ENCODE measurements around the gene NTRK1. TPM values are rescaled to one million over a fixed set of nuclear protein-coding genes. Genes with fewer than 3 reads are reported as not detected.

NTRK1 gene
- total RNA-seq, 1 experiment from 2014 or later = 0.89 TPM

- POLR2A ChIA-PET = no interaction called here
- CTCF ChIA-PET = no interaction called here
- Histone ChIP-seq H2AFZ (ENCODE audit: low read depth, low read length, poor library complexity, severe bottlenecking) (no peak overlapping the region), H3K9me2 (ENCODE audit: insufficient read depth) (no peaks in the 10 kb centered on the region), H3K79me2 (ENCODE audit: insufficient read depth, low read length) (no peaks in the 10 kb centered on the region), H3K4me1 (ENCODE audit: control insufficient read depth in 1 of 2, insufficient read depth in 2 of 2, low read length in 2 of 2) (peaks cover 0 to 11% of the 10 kb centered on the region in 2 experiments; a peak in 2 of 4 replicates), H3K4me2 (ENCODE audit: low read length) (no peak overlapping the region), H3K4me3 (replicated peaks in 1 of 2; ENCODE audit: low read depth in 1 of 2, low read length in 2 of 2) (no peak overlapping the region), H3K9ac (ENCODE audit: low read length) (no peak overlapping the region), H3K27ac (ENCODE audit: low read depth, low read length) (no peak overlapping the region), H3K9me3 (ENCODE audit: control insufficient read depth in 1 of 2, insufficient read depth in 1 of 2, low read depth in 1 of 2, low read length in 2 of 2) (no peaks in the 10 kb centered on the region), H3K27me3 (ENCODE audit: insufficient read depth, low read length) (peaks cover 3% of the 10 kb centered on the region; the same call in 1 of the 2 replicates), H3K36me3 (ENCODE audit: control insufficient read depth in 1 of 2, insufficient read depth in 2 of 2, low read length in 2 of 2) (no peaks in the 10 kb centered on the region), H4K20me1 (ENCODE audit: insufficient read depth) (no peaks in the 10 kb centered on the region)
- intact Hi-C loops (cut with micrococcal nuclease) = no loop called here
- RAD21 ChIA-PET (ENCODE audit: low non-redundant PET in 1 of 2, low total read pairs in 2 of 2, uncharacterized antibody in 2 of 2, unreplicated experiment in 2 of 2) = no interaction called here
- ATAC-seq = no peak
- BruUV-seq (replicated peaks) = no TSS peak
- DNase-seq (ENCODE audit: low read depth, low spot score) = no peak
- no peak for TF ChIP-seq EGR1 (IDR thresholded peaks at IDR 0.05; ENCODE audit: low read depth)
Observed at GRCh38 chr1:156865865-156866248, 5.2 kb downstream of the NTRK1 start.

- no peaks in the 10 kb centered on the region for H3K9me2 ChIP-seq (ENCODE audit: insufficient read depth)
- no peak overlapping the region for H3K9ac ChIP-seq (ENCODE audit: low read length)
- ChIA-PET RAD21 (ENCODE audit: low non-redundant PET in 1 of 2, low total read pairs in 2 of 2, uncharacterized antibody in 2 of 2, unreplicated experiment in 2 of 2) (no interaction called here), POLR2A (no interaction called here), CTCF (no interaction called here)
- no peaks in the 10 kb centered on the region for H3K36me3 ChIP-seq (ENCODE audit: control insufficient read depth in 1 of 2, insufficient read depth in 2 of 2, low read length in 2 of 2)
- TF ChIP-seq ZBTB33 (IDR thresholded peaks at IDR 0.05; ENCODE audit: extremely low read depth, insufficient replicate concordance, low read length) (no peak), EZH2phosphoT487 (IDR thresholded peaks at IDR 0.05; ENCODE audit: borderline replicate concordance) (no peak), ATF3 (IDR thresholded peaks at IDR 0.05) (no peak)
- ATAC-seq (no peak), DNase-seq (ENCODE audit: low read depth, low spot score) (no peak)
- H3K4me3 ChIP-seq (replicated peaks in 1 of 2; ENCODE audit: low read depth in 1 of 2, low read length in 2 of 2) = no peak overlapping the region
- no peak overlapping the region for H2AFZ ChIP-seq (ENCODE audit: low read depth, low read length, poor library complexity, severe bottlenecking)
- no peak overlapping the region for H3K27ac ChIP-seq (ENCODE audit: low read depth, low read length)
- H3K27me3 ChIP-seq (ENCODE audit: insufficient read depth, low read length) = peaks cover 3% of the 10 kb centered on the region; the same call in 1 of the 2 replicates
- H3K79me2 ChIP-seq (ENCODE audit: insufficient read depth, low read length) = no peaks in the 10 kb centered on the region
- intact Hi-C loops (cut with micrococcal nuclease) = no loop called here
- peaks cover 0 to 13% of the 10 kb centered on the region in 2 experiments; a peak in 2 of 4 replicates for H3K4me1 ChIP-seq (ENCODE audit: control insufficient read depth in 1 of 2, insufficient read depth in 2 of 2, low read length in 2 of 2)
- H3K4me2 ChIP-seq (ENCODE audit: low read length) = no peak overlapping the region
- no peaks in the 10 kb centered on the region for H3K9me3 ChIP-seq (ENCODE audit: control insufficient read depth in 1 of 2, insufficient read depth in 1 of 2, low read depth in 1 of 2, low read length in 2 of 2)
- no TSS peak for BruUV-seq (replicated peaks)
- H4K20me1 ChIP-seq (ENCODE audit: insufficient read depth) = no peaks in the 10 kb centered on the region
Observed at GRCh38 chr1:156866249-156866909, 5.7 kb downstream of the NTRK1 start.

Measured in HCT116 (cell line).